Vagina (tissue), 2 donors: Measurements from ENCODE around the gene NUDT1.

Experiments used
- CTCF ChIP-seq, 3 experiments: fragments of 450-650 bp in 2 of 3; fragments of 200-600 bp in 1 of 3; sonication (generic) in 1 of 3; IDR thresholded peaks; one replicate each; pipeline ENCODE4 v1.5.1; 2017 to 2019; ENCODE audit warnings: antibody characterized with exemption in 3 of 3, mild to moderate bottlenecking in 2 of 3, moderate library complexity in 2 of 3
- POLR2AphosphoS5 ChIP-seq, 2 donors: sonication (generic); formaldehyde crosslinking; IDR thresholded peaks; one replicate each; pipeline ENCODE4 v1.9.0; 2017; ENCODE audit warnings: antibody characterized with exemption in 2 of 2, mild to moderate bottlenecking in 2 of 2, low read depth in 1 of 2; ENCODE audit not compliant: insufficient read depth in 1 of 2

GRCh38 chr7:2299131-2299829 is 57.3 kb downstream of the NUDT1 start:
- TF ChIP-seq CTCF (IDR thresholded peaks at IDR 0.05) (no peak), POLR2AphosphoS5 (IDR thresholded peaks at IDR 0.05; ENCODE audit: insufficient read depth in 1 of 2, low read depth in 1 of 2) (no peak)
